ENCODE measurements around the gene SLC35A2. TPM values are rescaled to one million over a fixed set of nuclear protein-coding genes. Genes with fewer than 3 reads are reported as not detected.

SLC35A2 gene
- total RNA-seq, 1 experiment from 2014 or later: 35.0 TPM

GRCh38 chrX:48891402-48892288 is 19.8 kb downstream of the SLC35A2 start:
- H3K9me3 ChIP-seq (ENCODE audit: control insufficient read depth in 1 of 2, insufficient read depth in 1 of 2, low read depth in 1 of 2, low read length in 2 of 2): no peaks in the 10 kb centered on the region
- DNase-seq (ENCODE audit: low read depth, low spot score) (peak; percentile 60), ATAC-seq (peak; percentile 96)
- H3K36me3 ChIP-seq (ENCODE audit: control insufficient read depth in 1 of 2, insufficient read depth in 2 of 2, low read length in 2 of 2): peaks cover 0 to 7% of the 10 kb centered on the region in 2 experiments; a peak in 1 of 4 replicates
- H4K20me1 ChIP-seq (ENCODE audit: insufficient read depth): no peaks in the 10 kb centered on the region
- ChIA-PET CTCF (interaction anchor here (1.0 kb wide), 2 partner anchors 25 to 152 kb away, joined by 3 read pairs; no protein-coding TSS in a partner anchor), RAD21 (ENCODE audit: low non-redundant PET in 1 of 2, low total read pairs in 2 of 2, uncharacterized antibody in 2 of 2, unreplicated experiment in 2 of 2) (interaction anchor here in 1 of 2 experiments (1.0 kb wide), 1 partner anchor 243 kb away, joined by 3 read pairs; no protein-coding TSS in a partner anchor), POLR2A (interaction anchor here (1.8 kb wide), 1 partner anchor 20 kb away, joined by 5 read pairs; the partner anchor contains the start of gene SLC35A2)
- no peak overlapping the region; the same call in 1 of the 2 replicates for H3K27ac ChIP-seq (ENCODE audit: low read depth, low read length)
- TF ChIP-seq, protein P1, sequence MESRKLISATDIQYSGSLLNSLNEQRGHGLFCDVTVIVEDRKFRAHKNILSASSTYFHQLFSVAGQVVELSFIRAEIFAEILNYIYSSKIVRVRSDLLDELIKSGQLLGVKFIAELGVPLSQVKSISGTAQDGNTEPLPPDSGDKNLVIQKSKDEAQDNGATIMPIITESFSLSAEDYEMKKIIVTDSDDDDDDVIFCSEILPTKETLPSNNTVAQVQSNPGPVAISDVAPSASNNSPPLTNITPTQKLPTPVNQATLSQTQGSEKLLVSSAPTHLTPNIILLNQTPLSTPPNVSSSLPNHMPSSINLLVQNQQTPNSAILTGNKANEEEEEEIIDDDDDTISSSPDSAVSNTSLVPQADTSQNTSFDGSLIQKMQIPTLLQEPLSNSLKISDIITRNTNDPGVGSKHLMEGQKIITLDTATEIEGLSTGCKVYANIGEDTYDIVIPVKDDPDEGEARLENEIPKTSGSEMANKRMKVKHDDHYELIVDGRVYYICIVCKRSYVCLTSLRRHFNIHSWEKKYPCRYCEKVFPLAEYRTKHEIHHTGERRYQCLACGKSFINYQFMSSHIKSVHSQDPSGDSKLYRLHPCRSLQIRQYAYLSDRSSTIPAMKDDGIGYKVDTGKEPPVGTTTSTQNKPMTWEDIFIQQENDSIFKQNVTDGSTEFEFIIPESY (IDR thresholded peaks at IDR 0.05; ENCODE audit: extremely low read depth, insufficient replicate concordance, low read length): no peak
- TF ChIP-seq POLR2AphosphoS5 (IDR thresholded peaks at IDR 0.05; ENCODE audit: low read depth, low read length): peak; percentile 46; the same call in 1 of the 2 replicates
- TF ChIP-seq CTCF (IDR thresholded peaks at IDR 0.05 in 2 of 3, conservative IDR thresholded peaks at IDR 0.05 in 1 of 3; ENCODE audit: borderline replicate concordance in 1 of 3, insufficient read depth in 1 of 3, low read depth in 2 of 3, low read length in 2 of 3): peak in 2 of 3 experiments; percentile 33 to 50; a peak in 3 of 6 replicates
- peak; percentile 36; the same call in 1 of the 2 replicates for TF ChIP-seq ZFX (IDR thresholded peaks at IDR 0.05)
- H3K79me2 ChIP-seq (ENCODE audit: insufficient read depth, low read length): peaks cover 17% of the 10 kb centered on the region
- no TSS peak for BruUV-seq (replicated peaks)
- H2AFZ ChIP-seq (ENCODE audit: low read depth, low read length, poor library complexity, severe bottlenecking): no peak overlapping the region
- no peaks in the 10 kb centered on the region for H3K9me2 ChIP-seq (ENCODE audit: insufficient read depth)
- H3K4me2 ChIP-seq (ENCODE audit: low read length): peak overlapping the region; percentile 81
- intact Hi-C loops (cut with micrococcal nuclease): loop anchor here (10.0 kb wide), 1 partner anchor 87 kb away; the partner anchor contains the start of gene HDAC6
- peak overlapping the region; percentile 55 for H3K9ac ChIP-seq (ENCODE audit: low read length)
- no peaks in the 10 kb centered on the region for H3K27me3 ChIP-seq (ENCODE audit: insufficient read depth, low read length)
- H3K4me1 ChIP-seq (ENCODE audit: control insufficient read depth in 1 of 2, insufficient read depth in 2 of 2, low read length in 2 of 2): peaks cover 3 to 17% of the 10 kb centered on the region in 2 experiments; a peak in 3 of 4 replicates
- H3K4me3 ChIP-seq (replicated peaks in 1 of 2; ENCODE audit: low read depth in 1 of 2, low read length in 2 of 2): peak overlapping the region; percentile 38 to 48
